Keratinocyte (primary cell): ENCODE data around the gene ZNF407.

Experiments used
- EZH2 ChIP-seq: IDR thresholded peaks from one replicate; pipeline ENCODE4 v1.6.1; 2012; ENCODE audit warnings: inconsistent platforms, mild to moderate bottlenecking, low read length, moderate library complexity
- TF ChIP-seq, protein P1 (sequence below), 3 experiments: IDR thresholded peaks in 1 of 3; conservative IDR thresholded peaks in 1 of 3; optimal IDR thresholded peaks in 1 of 3; 2 replicates in 2 of 3; 3 replicates in 1 of 3; pipeline versions ENCODE3 to v1.5.1; 2011; ENCODE audit warnings: low read length in 3 of 3, mild to moderate bottlenecking in 3 of 3, moderate library complexity in 2 of 3, control low read depth in 1 of 3, inconsistent platforms in 1 of 3; ENCODE audit not compliant: insufficient read depth in 2 of 3; ENCODE audit errors: extremely low read depth in 1 of 3

DNA sequence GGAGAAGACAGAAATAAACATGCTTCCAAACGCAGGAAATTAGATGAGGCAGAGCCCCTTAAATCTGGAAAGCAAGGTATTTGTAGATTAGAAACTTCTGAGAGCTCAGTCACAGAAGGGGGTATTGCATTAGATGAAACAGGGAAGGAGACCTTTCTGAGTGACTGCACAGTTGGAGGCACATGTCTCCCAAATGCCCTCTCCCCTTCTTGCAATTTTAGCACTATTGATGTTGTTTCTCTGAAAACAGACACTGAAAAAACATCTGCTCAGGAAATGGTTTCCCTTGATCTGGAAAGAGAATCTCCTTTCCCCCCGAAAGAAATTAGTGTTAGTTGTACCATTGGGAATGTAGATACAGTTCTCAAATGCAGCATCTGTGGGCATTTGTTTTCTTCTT is 33.5 kb downstream of the ZNF407 start:
- TF ChIP-seq, protein P1, sequence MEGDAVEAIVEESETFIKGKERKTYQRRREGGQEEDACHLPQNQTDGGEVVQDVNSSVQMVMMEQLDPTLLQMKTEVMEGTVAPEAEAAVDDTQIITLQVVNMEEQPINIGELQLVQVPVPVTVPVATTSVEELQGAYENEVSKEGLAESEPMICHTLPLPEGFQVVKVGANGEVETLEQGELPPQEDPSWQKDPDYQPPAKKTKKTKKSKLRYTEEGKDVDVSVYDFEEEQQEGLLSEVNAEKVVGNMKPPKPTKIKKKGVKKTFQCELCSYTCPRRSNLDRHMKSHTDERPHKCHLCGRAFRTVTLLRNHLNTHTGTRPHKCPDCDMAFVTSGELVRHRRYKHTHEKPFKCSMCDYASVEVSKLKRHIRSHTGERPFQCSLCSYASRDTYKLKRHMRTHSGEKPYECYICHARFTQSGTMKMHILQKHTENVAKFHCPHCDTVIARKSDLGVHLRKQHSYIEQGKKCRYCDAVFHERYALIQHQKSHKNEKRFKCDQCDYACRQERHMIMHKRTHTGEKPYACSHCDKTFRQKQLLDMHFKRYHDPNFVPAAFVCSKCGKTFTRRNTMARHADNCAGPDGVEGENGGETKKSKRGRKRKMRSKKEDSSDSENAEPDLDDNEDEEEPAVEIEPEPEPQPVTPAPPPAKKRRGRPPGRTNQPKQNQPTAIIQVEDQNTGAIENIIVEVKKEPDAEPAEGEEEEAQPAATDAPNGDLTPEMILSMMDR (optimal IDR thresholded peaks at IDR 0.05 in 1 of 3, IDR thresholded peaks at IDR 0.05 in 1 of 3, conservative IDR thresholded peaks at IDR 0.05 in 1 of 3; ENCODE audit: extremely low read depth in 1 of 3, insufficient read depth in 2 of 3, low read length in 3 of 3) = no peak
- no peak for TF ChIP-seq EZH2
